ENCODE results near the gene NUCB1. TPM values are rescaled to one million over a fixed set of nuclear protein-coding genes. Genes with fewer than 3 reads are reported as not detected.

The NUCB1 gene
- total and polyA plus RNA-seq, 9 of the 15 experiments (the other 6 are each of a cell fraction or from before 2014, with no cell fraction given), result 3.1 to 153 (median 71.7) TPM

DNA sequence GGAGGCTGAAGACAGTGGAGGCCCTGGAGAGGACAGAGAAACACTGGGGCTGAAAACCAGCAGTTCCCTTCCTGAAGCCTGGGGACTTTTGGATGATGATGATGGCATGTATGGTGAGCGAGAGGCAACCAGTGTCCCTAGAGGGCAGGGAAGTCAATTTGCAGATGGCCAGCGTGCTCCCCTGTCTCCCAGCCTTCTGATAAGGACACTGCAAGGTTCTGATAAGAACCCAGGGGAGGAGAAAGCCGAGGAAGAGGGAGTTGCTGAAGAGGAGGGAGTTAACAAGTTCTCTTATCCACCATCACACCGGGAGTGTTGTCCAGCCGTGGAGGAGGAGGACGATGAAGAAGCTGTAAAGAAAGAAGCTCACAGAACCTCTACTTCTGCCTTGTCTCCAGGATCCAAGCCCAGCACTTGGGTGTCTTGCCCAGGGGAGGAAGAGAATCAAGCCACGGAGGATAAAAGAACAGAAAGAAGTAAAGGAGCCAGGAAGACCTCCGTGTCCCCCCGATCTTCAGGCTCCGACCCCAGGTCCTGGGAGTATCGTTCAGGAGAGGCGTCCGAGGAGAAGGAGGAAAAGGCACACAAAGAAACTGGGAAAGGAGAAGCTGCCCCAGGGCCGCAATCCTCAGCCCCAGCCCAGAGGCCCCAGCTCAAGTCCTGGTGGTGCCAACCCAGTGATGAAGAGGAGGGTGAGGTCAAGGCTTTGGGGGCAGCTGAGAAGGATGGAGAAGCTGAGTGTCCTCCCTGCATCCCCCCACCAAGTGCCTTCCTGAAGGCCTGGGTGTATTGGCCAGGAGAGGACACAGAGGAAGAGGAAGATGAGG lies 26.4 kb upstream of the NUCB1 start (continued):
- TF ChIP-seq, protein P1, sequence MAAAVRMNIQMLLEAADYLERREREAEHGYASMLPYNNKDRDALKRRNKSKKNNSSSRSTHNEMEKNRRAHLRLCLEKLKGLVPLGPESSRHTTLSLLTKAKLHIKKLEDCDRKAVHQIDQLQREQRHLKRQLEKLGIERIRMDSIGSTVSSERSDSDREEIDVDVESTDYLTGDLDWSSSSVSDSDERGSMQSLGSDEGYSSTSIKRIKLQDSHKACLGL (CRISPR knock-in tag; IDR thresholded peaks at IDR 0.05; ENCODE audit: borderline replicate concordance, poor library complexity, severe bottlenecking), result peak; percentile 22
- TF ChIP-seq HDAC2 (IDR thresholded peaks at IDR 0.05) (peak; percentile 90), RBM14 (IDR thresholded peaks at IDR 0.05; ENCODE audit: borderline replicate concordance, insufficient read depth, low read depth, low read length) (no peak), NONO (IDR thresholded peaks at IDR 0.05; ENCODE audit: low read depth in 2 of 2, low read length in 1 of 2) (peak in 1 of 2 experiments; percentile 81; a peak in 2 of 4 replicates), ETV5 (CRISPR knock-in tag; IDR thresholded peaks at IDR 0.05; ENCODE audit: low read depth) (peak; percentile 64), HEY1 (CRISPR knock-in tag; IDR thresholded peaks at IDR 0.05; ENCODE audit: borderline replicate concordance) (peak; percentile 82; the same call in 1 of the 2 replicates), GTF3C2 (IDR thresholded peaks at IDR 0.05; ENCODE audit: borderline replicate concordance, extremely low read depth, insufficient read length) (no peak), MEF2A (IDR thresholded peaks at IDR 0.05; ENCODE audit: control insufficient read depth, low read depth, low read length) (peak; percentile 83), CBX3 (IDR thresholded peaks at IDR 0.05; ENCODE audit: borderline replicate concordance in 1 of 2, low read length in 2 of 2) (peak in 1 of 2 experiments; percentile 86; a peak in 1 of 3 replicates), ETV1 (tag; conservative IDR thresholded peaks at IDR 0.05; ENCODE audit: low read depth) (peak; percentile 62; the same call in 1 of the 2 replicates), ZNF408 (CRISPR knock-in tag; IDR thresholded peaks at IDR 0.05; ENCODE audit: low read depth) (no peak), TCF7 (IDR thresholded peaks at IDR 0.05; ENCODE audit: borderline replicate concordance) (peak; percentile 89; the same call in 1 of the 2 replicates)
- TF ChIP-seq, protein P2, sequence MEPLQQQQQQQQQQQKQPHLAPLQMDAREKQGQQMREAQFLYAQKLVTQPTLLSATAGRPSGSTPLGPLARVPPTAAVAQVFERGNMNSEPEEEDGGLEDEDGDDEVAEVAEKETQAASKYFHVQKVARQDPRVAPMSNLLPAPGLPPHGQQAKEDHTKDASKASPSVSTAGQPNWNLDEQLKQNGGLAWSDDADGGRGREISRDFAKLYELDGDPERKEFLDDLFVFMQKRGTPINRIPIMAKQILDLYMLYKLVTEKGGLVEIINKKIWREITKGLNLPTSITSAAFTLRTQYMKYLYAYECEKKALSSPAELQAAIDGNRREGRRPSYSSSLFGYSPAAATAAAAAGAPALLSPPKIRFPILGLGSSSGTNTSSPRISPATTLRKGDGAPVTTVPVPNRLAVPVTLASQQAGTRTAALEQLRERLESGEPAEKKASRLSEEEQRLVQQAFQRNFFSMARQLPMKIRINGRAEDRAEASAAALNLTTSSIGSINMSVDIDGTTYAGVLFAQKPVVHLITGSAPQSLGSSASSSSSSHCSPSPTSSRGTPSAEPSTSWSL (CRISPR knock-in tag; IDR thresholded peaks at IDR 0.05; ENCODE audit: borderline replicate concordance), result no peak
- TF ChIP-seq, protein P3, sequence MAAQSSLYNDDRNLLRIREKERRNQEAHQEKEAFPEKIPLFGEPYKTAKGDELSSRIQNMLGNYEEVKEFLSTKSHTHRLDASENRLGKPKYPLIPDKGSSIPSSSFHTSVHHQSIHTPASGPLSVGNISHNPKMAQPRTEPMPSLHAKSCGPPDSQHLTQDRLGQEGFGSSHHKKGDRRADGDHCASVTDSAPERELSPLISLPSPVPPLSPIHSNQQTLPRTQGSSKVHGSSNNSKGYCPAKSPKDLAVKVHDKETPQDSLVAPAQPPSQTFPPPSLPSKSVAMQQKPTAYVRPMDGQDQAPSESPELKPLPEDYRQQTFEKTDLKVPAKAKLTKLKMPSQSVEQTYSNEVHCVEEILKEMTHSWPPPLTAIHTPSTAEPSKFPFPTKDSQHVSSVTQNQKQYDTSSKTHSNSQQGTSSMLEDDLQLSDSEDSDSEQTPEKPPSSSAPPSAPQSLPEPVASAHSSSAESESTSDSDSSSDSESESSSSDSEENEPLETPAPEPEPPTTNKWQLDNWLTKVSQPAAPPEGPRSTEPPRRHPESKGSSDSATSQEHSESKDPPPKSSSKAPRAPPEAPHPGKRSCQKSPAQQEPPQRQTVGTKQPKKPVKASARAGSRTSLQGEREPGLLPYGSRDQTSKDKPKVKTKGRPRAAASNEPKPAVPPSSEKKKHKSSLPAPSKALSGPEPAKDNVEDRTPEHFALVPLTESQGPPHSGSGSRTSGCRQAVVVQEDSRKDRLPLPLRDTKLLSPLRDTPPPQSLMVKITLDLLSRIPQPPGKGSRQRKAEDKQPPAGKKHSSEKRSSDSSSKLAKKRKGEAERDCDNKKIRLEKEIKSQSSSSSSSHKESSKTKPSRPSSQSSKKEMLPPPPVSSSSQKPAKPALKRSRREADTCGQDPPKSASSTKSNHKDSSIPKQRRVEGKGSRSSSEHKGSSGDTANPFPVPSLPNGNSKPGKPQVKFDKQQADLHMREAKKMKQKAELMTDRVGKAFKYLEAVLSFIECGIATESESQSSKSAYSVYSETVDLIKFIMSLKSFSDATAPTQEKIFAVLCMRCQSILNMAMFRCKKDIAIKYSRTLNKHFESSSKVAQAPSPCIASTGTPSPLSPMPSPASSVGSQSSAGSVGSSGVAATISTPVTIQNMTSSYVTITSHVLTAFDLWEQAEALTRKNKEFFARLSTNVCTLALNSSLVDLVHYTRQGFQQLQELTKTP (IDR thresholded peaks at IDR 0.05; ENCODE audit: low read depth in 1 of 2, partially characterized antibody in 2 of 2), result peak in 1 of 2 experiments; percentile 92
